AG09319 (cell line): Measurements from ENCODE around the gene SEC61A1.

Source experiments
- DNase-seq: peaks from one replicate; pipeline ENCODE4 v3.0.0-alpha.2; 2010; ENCODE audit warnings: low read depth; ENCODE audit errors: extremely low read depth
- TF ChIP-seq, protein P1 (sequence below): IDR thresholded peaks from 2 replicates; pipeline ENCODE4 v1.5.1; 2011; ENCODE audit warnings: low read depth, mild to moderate bottlenecking, inconsistent platforms, low read length, moderate library complexity

SEC61A1 gene

GRCh38 chr3:128056258-128056657, 4.0 kb downstream of the SEC61A1 start:
- DNase-seq, result no peak
- TF ChIP-seq, protein P1, sequence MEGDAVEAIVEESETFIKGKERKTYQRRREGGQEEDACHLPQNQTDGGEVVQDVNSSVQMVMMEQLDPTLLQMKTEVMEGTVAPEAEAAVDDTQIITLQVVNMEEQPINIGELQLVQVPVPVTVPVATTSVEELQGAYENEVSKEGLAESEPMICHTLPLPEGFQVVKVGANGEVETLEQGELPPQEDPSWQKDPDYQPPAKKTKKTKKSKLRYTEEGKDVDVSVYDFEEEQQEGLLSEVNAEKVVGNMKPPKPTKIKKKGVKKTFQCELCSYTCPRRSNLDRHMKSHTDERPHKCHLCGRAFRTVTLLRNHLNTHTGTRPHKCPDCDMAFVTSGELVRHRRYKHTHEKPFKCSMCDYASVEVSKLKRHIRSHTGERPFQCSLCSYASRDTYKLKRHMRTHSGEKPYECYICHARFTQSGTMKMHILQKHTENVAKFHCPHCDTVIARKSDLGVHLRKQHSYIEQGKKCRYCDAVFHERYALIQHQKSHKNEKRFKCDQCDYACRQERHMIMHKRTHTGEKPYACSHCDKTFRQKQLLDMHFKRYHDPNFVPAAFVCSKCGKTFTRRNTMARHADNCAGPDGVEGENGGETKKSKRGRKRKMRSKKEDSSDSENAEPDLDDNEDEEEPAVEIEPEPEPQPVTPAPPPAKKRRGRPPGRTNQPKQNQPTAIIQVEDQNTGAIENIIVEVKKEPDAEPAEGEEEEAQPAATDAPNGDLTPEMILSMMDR, result no peak

DNA sequence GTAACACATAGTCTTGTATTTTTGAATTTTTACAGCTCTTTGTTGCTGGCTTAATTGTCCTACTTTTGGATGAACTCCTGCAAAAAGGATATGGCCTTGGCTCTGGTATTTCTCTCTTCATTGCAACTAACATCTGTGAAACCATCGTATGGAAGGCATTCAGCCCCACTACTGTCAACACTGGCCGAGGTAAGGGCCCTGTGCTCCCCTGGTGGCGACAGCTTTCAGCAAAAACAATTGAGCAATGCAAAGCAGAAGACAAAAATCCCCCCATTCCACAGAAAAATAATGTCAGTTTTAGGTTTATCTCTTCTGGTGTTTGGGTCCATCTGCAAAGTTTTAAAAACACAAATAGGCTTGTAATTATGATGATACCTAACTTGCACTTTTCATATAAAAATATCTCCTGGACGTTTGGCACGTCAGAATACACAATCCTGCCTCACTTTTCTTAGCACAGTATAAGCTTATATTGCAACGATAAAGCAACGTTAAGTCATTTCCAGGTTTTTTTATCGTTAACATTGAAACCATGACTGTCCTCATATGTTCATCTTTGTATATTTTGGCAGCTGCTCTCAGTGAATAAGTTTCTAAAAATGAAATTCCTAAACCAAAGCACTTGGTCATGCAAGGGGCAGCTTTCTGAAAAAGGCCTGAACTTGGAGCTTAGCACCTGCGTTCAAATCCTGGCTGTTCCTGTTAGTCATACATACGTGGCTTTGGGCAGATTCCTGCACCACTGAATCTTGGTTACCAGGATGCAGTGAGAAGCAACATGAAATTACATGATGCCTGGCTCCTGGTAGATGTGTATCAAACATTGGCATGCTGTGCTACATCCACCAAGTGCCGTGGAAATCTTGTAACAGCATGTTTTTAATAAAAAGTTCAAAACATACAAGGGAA, 8.5 kb downstream of the SEC61A1 start:
- peak; percentile 92 for DNase-seq
- TF ChIP-seq, protein P1, result peak; percentile 18; the same call in 1 of the 2 replicates

- TF ChIP-seq, protein P1, result no peak
- DNase-seq, result no peak
These were observed 10.0 kb downstream of the SEC61A1 start for GRCh38 chr3:128062033-128062745.

GRCh38 chr3:128063865-128064264, 11.6 kb downstream of the SEC61A1 start:
- no peak for DNase-seq
- TF ChIP-seq, protein P1, result no peak

DNA sequence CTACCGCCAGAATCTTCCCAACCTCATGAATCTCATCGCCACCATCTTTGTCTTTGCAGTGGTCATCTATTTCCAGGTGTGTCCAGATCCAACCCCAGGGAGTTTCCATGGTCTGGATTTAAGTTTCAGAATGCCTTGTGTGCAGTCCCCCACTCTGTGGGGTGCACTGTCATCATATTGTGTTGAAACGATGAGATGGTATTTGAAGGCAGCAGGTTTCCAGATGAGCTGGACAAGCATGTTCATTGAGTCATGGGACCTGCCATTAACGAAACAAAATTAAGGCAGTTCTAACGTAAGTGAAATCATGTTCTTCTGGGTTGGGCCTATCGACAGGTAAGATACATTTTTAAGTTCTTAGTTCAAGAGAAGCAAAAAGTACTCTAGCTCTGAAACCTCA, 12.7 kb downstream of the SEC61A1 start:
- TF ChIP-seq, protein P1, result no peak
- no peak for DNase-seq

DNA sequence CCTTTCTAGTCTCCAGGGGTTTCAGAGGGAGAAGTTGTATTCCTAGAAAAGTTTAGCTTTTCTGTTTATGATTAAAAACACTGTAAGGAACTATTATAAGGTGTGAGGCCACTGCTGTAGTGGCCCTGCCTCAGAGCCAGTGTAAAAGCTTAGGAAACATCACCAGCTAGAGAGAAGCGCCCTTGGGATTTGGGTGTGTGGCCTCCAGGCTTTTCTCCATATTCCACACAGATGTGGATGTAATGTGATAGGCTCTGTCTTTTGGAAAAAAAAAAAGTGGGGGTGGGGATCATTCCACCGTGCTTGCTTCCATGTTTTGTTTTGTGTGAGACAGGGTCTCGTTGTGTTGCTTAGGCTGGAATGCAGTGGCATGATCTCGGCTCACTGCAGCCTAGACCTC, 13.9 kb downstream of the SEC61A1 start:
- no peak for DNase-seq
- TF ChIP-seq, protein P1, result no peak

DNA sequence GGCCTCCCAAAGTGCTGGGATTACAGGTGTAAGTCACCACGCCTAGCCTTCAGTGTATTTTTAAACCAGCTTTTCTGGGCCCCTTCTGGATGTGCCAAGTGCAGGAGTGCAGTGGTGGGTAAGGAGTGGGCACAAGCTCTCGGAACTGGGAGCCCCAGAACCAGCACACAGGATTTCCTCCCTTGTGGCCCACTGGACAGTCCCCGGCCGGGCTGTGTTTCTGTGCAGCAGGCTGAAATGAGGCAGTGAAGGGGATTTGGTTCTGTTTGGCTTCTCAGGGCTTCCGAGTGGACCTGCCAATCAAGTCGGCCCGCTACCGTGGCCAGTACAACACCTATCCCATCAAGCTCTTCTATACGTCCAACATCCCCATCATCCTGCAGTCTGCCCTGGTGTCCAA, 14.4 kb downstream of the SEC61A1 start:
- TF ChIP-seq, protein P1, result no peak
- no peak for DNase-seq
